NCI-H460 (cell line): ENCODE results near the gene PCDHA6. TPM values are rescaled to one million over a fixed set of nuclear protein-coding genes. Genes with fewer than 3 reads are reported as not detected.
A peak's percentile ranks its signal among the peaks of the same experiment; 100 is the strongest.
"Not testable (repeated sequence)": the region's sequence is repeated elsewhere in the genome, so short reads cannot be mapped to it uniquely, and the experiment has no call there.

Experiments
- DNase-seq: peaks from one replicate; pipeline ENCODE4 v3.0.0-alpha.2; 2016; ENCODE audit warnings: low read depth; ENCODE audit errors: extremely low read depth
- polyA plus RNA-seq: library from polyadenylated mRNA; depleted of rRNA; stranded (reverse); fragments of >200 nt; gene quantifications from 2 replicates; pipeline ENCODE4 v1.2.3, GENCODE V29; 2014; cell fraction: nucleus; rRNA removed
- total RNA-seq: library from RNA; depleted of rRNA; stranded (reverse); fragments of >200 nt; shearing (Covaris generic); gene quantifications from 2 replicates; pipeline ENCODE4 v1.2.3, GENCODE V29; 2014; rRNA removed

The PCDHA6 gene
- not detected in 2 replicates for total RNA-seq
- polyA plus RNA-seq: not detected in 2 replicates

GRCh38 chr5:140827704-140828361, at the start of gene PCDHA6:
PCDHA6 (plus strand) TSS chr5:140827960; CDS start chr5:140828092, 132 bp downstream.
- no peak for DNase-seq

GRCh38 chr5:140780512-140780911, 47.2 kb upstream of the PCDHA6 start:
- no peak for DNase-seq

GRCh38 chr5:140785905-140786686, 41.7 kb upstream of the PCDHA6 start, which contains the start of gene PCDHA1:
PCDHA1 (plus strand) TSS chr5:140786140.
- DNase-seq: no peak

- DNase-seq: not testable (repeated sequence)
These were observed 40.3 kb upstream of the PCDHA6 start for GRCh38 chr5:140787422-140787821.

- DNase-seq: not testable (repeated sequence)
These were observed 39.8 kb upstream of the PCDHA6 start for GRCh38 chr5:140787849-140788504.

- no peak for DNase-seq
These were observed 36.7 kb upstream of the PCDHA6 start for GRCh38 chr5:140791089-140791488.

- DNase-seq: no peak
These were observed 33.0 kb upstream of the PCDHA6 start, which contains the start of gene PCDHA2 for GRCh38 chr5:140794595-140795258. PCDHA2 (plus strand) TSS chr5:140794852.

DNA sequence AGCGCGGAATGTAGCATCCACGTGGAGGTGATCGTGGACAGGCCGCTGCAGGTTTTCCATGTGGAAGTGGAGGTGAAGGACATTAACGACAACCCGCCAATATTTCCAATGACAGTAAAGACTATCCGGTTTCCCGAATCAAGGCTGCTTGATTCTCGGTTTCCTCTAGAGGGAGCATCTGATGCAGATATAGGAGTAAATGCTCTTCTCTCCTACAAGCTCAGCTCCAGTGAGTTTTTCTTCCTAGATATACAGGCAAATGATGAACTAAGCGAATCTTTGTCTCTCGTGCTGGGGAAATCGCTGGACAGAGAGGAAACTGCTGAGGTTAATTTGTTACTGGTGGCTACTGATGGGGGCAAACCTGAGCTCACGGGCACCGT, 32.5 kb upstream of the PCDHA6 start:
- no peak for DNase-seq

DNA sequence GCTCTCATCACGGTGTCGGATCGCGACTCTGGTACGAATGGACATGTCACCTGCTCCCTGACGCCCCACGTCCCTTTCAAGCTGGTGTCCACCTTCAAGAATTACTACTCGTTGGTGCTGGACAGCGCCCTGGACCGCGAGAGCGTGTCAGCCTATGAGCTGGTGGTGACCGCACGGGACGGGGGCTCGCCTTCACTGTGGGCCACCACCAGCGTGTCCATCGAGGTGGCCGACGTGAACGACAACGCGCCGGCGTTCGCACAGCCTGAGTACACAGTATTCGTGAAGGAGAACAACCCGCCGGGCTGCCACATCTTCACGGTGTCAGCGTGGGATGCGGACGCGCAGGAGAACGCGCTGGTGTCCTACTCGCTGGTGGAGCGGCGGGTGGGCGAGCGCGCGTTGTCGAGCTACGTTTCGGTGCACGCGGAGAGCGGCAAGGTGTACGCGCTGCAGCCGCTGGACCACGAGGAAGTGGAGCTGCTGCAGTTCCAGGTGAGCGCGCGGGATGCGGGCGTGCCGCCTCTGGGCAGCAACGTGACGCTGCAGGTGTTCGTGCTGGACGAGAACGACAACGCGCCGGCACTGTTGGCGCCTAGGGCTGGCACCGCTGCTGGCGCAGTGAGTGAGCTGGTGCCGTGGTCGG, 31.6 kb upstream of the PCDHA6 start:
- DNase-seq: not testable (repeated sequence)

- no peak for DNase-seq
These were observed 31.1 kb upstream of the PCDHA6 start for GRCh38 chr5:140796718-140797095.

DNA sequence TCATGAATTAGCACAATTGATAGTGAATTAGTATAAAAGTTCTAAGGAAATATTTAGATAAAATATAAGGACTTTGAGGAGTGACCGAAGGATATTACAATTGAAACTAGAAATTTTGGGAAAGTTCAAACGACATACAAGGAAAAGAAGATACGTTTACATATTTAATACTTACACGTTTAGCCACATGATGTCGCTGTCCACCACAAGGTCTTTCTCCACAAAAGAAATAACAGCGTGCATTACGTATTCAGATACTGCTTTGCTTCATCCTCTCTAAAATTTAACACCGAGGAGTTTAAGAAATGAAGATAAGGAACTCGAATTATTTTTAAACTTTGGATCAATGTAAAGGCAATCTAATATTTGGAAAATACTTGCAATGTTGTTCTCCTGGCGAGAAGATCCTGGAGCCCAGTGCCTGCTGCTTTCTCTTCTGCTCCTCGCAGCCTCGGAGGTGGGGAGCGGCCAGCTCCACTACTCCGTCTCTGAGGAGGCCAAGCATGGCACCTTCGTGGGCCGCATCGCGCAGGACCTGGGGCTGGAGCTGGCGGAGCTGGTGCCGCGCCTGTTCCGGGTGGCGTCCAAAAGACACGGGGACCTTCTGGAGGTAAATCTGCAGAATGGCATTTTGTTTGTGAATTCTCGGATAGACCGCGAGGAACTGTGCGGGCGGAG, 26.8 kb upstream of the PCDHA6 start, which contains the start of gene PCDHA3:
Gene PCDHA3 (plus strand): TSS at position 242 of the 678 bp plus-strand sequence.
- no peak for DNase-seq

DNA sequence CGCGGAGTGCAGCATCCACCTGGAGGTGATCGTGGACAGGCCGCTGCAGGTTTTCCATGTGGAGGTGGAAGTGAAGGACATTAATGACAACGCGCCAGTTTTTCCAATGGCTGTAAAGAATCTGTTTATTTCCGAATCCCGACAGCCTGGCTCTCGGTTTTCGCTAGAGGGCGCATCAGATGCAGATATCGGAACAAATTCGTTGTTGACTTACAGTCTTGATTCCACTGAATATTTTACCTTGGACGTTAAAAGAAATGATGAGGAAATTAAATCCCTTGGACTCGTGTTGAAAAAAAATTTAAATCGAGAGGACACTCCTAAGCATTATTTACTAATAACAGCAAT, 26.3 kb upstream of the PCDHA6 start:
- no peak for DNase-seq

- DNase-seq: not testable (repeated sequence)
These were observed 25.4 kb upstream of the PCDHA6 start for GRCh38 chr5:140802381-140802780.

GRCh38 chr5:140802781-140803271, 24.9 kb upstream of the PCDHA6 start:
- DNase-seq: no peak

DNA sequence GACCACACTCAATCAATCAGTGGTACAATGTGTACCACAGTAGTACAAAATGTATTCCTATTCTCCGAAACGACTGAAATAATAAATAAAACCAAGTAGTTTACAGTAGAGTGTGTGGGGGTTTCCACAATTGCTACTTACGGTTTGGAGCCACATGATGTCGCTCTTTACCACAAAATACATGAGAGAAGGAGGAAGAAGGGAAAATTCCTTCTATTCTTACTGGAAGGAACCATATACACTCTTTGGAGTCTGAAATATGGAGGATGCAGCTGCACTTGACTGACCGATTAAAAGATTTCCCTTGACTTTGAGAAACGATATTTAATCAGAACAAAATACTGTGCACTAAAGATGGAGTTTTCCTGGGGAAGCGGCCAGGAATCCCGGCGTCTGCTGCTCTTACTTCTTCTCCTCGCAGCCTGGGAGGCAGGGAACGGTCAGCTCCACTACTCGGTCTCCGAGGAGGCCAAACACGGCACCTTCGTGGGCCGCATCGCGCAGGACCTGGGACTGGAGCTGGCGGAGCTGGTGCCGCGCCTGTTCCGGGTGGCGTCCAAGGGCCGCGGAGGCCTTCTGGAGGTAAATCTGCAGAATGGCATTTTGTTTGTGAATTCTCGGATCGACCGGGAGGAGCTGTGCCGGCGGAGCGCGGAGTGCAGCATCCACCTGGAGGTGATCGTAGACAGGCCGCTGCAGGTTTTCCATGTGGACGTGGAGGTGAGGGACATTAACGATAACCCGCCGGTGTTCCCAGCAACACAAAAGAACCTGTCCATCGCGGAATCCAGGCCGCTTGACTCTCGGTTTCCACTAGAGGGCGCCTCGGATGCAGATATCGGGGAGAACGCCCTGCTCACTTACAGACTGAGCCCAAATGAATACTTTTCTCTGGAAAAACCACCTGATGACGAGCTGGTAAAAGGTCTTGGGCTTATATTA, 20.7 kb upstream of the PCDHA6 start, which contains the start of gene PCDHA4:
Gene PCDHA4 (plus strand): TSS at position 235 of the 942 bp plus-strand sequence.
- DNase-seq: peak; percentile 14

GRCh38 chr5:140808241-140808888, 19.4 kb upstream of the PCDHA6 start:
- DNase-seq: not testable (repeated sequence)

DNA sequence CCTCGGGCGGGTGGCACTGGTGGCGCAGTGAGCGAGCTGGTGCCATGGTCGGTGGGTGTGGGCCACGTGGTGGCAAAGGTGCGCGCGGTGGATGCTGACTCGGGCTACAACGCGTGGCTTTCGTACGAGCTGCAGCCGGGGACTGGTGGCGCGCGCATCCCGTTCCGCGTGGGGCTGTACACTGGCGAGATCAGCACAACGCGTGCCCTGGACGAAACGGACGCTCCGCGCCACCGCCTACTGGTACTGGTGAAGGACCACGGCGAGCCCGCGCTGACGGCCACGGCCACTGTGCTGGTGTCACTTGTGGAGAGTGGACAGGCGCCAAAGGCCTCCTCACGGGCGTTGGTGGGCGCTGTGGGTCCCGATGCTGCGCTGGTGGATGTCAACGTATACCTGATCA, 18.9 kb upstream of the PCDHA6 start:
- no peak for DNase-seq
